ENCODE results near the gene HCN3.
A peak's percentile ranks its signal among the peaks of the same experiment; 100 is the strongest.

Gene HCN3

GRCh38 chr1:155261852-155262673, 15.2 kb upstream of the HCN3 start, which contains the start of gene SCAMP3:
SCAMP3 (minus strand) TSS chr1:155262360; CDS start chr1:155262151, 209 bp downstream.
- CTCF ChIA-PET, result interaction anchor here (0.6 to 4.5 kb wide), 5 partner anchors 11 to 68 kb away, joined by 3 to 103 read pairs (median 3); no protein-coding TSS in a partner anchor
- POLR2A ChIA-PET, result interaction anchor here (2.1 kb wide), 1 partner anchor 11 kb away, joined by 11 read pairs; no protein-coding TSS in a partner anchor
- peak; percentile 97 for DNase-seq (ENCODE audit: extremely low spot score)
- TF ChIP-seq CTCF (IDR thresholded peaks at IDR 0.05; ENCODE audit: control extremely low read depth, extremely low read depth, low read depth, missing control alignments), result no peak

GRCh38 chr1:155263067-155263466, 14.2 kb upstream of the HCN3 start:
- ChIA-PET CTCF (interaction anchor here (1.0 to 11.8 kb wide), 3 partner anchors 9 to 56 kb away, joined by 3 to 154 read pairs (median 5); no protein-coding TSS in a partner anchor), POLR2A (no interaction called here)
- DNase-seq (ENCODE audit: extremely low spot score), result no peak
- no peak for TF ChIP-seq CTCF (IDR thresholded peaks at IDR 0.05; ENCODE audit: control extremely low read depth, extremely low read depth, low read depth, missing control alignments)

- no peak for TF ChIP-seq CTCF (IDR thresholded peaks at IDR 0.05; ENCODE audit: control extremely low read depth, extremely low read depth, low read depth, missing control alignments)
- no peak for DNase-seq (ENCODE audit: extremely low spot score)
- ChIA-PET CTCF (interaction anchor here (0.8 to 11.8 kb wide), 4 partner anchors 14 to 56 kb away, joined by 3 to 154 read pairs (median 8); no protein-coding TSS in a partner anchor), POLR2A (no interaction called here)
These were observed 10.7 kb upstream of the HCN3 start for GRCh38 chr1:155266553-155266952.

GRCh38 chr1:155267373-155267772, 9.9 kb upstream of the HCN3 start:
- ChIA-PET CTCF (interaction anchor here (0.8 to 11.8 kb wide), 5 partner anchors 8 to 55 kb away, joined by 3 to 154 read pairs (median 7); no protein-coding TSS in a partner anchor), POLR2A (interaction anchor here (0.6 kb wide), 1 partner anchor 531 kb away, joined by 3 read pairs; no protein-coding TSS in a partner anchor)
- DNase-seq (ENCODE audit: extremely low spot score), result no peak
- TF ChIP-seq CTCF (IDR thresholded peaks at IDR 0.05; ENCODE audit: control extremely low read depth, extremely low read depth, low read depth, missing control alignments), result no peak

- POLR2A ChIA-PET, result no interaction called here
- TF ChIP-seq CTCF (IDR thresholded peaks at IDR 0.05; ENCODE audit: control extremely low read depth, extremely low read depth, low read depth, missing control alignments), result no peak
- CTCF ChIA-PET, result interaction anchor here (11.8 kb wide), 1 partner anchor 17 kb away, joined by 154 read pairs; no protein-coding TSS in a partner anchor
- no peak for DNase-seq (ENCODE audit: extremely low spot score)
These were observed 8.6 kb upstream of the HCN3 start for GRCh38 chr1:155268630-155269029.

- CTCF ChIA-PET, result interaction anchor here (1.6 to 11.8 kb wide), 2 partner anchors 9 to 18 kb away, joined by 3 to 154 read pairs; no protein-coding TSS in a partner anchor
These were observed 7.9 kb upstream of the HCN3 start for GRCh38 chr1:155269381-155269780.

More at GRCh38 chr1:155269381-155269780, 7.9 kb upstream of the HCN3 start:
- POLR2A ChIA-PET, result no interaction called here
- no peak for TF ChIP-seq CTCF (IDR thresholded peaks at IDR 0.05; ENCODE audit: control extremely low read depth, extremely low read depth, low read depth, missing control alignments)
- no peak for DNase-seq (ENCODE audit: extremely low spot score)

Data from GM10248 (cell line).